Hepatocyte (in vitro differentiated cells): ENCODE data around the gene GRIK1. TPM values are rescaled to one million over a fixed set of nuclear protein-coding genes. Genes with fewer than 3 reads are reported as not detected.
A peak's percentile ranks its signal among the peaks of the same experiment; 100 is the strongest.

Source experiments
- DNase-seq: peaks from one replicate; pipeline ENCODE4 v3.0.0-alpha.2; 2016; ENCODE audit warnings: low spot score
- H2AFZ ChIP-seq: fragments of 200-600 bp; sonication (generic); 2 replicates; pipeline ENCODE4 v1.6.0; 2016; ENCODE audit warnings: antibody characterized with exemption, mild to moderate bottlenecking
- H3K27ac ChIP-seq: fragments of 200-600 bp; sonication (generic); 2 replicates; pipeline ENCODE4 v1.5.1; 2016; ENCODE audit warnings: mild to moderate bottlenecking
- H3K27me3 ChIP-seq: fragments of 200-600 bp; sonication (generic); 2 replicates; pipeline ENCODE4 v1.6.1; 2016
- H3K36me3 ChIP-seq: fragments of 200-600 bp; sonication (generic); replicated peaks from 2 replicates; pipeline ENCODE4 v1.5.1; 2016; ENCODE audit warnings: low read depth; ENCODE audit not compliant: insufficient read depth
- H3K4me1 ChIP-seq: fragments of 200-600 bp; sonication (generic); 2 replicates; pipeline ENCODE4 v1.5.1; 2016; ENCODE audit warnings: mild to moderate bottlenecking, moderate library complexity; ENCODE audit not compliant: insufficient read depth
- H3K4me2 ChIP-seq: fragments of 200-600 bp; sonication (generic); 2 replicates; pipeline ENCODE4 v1.6.0; 2016
- H3K4me3 ChIP-seq: fragments of 200-600 bp; sonication (generic); 2 replicates; pipeline ENCODE4 v1.5.1; 2016; ENCODE audit warnings: mild to moderate bottlenecking
- H3K79me2 ChIP-seq: fragments of 200-600 bp; sonication (generic); 2 replicates; pipeline ENCODE4 v1.6.0; 2017; ENCODE audit warnings: mild to moderate bottlenecking
- H3K9me2 ChIP-seq: fragments of 200-600 bp; sonication (generic); replicated peaks from 2 replicates; pipeline ENCODE4 v1.6.0; 2017; ENCODE audit warnings: mild to moderate bottlenecking; ENCODE audit not compliant: insufficient read depth
- H3K9me3 ChIP-seq: fragments of 200-600 bp; sonication (generic); 2 replicates; pipeline ENCODE4 v1.5.1; 2016; ENCODE audit warnings: low read depth, mild to moderate bottlenecking
- H4K20me1 ChIP-seq: fragments of 200-600 bp; sonication (generic); 2 replicates; pipeline ENCODE4 v1.6.0; 2016; ENCODE audit warnings: mild to moderate bottlenecking; ENCODE audit not compliant: insufficient read depth, poor library complexity, severe bottlenecking
- EZH2 ChIP-seq: fragments of 200-600 bp; sonication (generic); IDR thresholded peaks from 2 replicates; pipeline ENCODE4 v1.6.1; 2016; ENCODE audit warnings: antibody characterized with exemption, mild to moderate bottlenecking, borderline replicate concordance
- EZH2phosphoT487 ChIP-seq: fragments of 200-600 bp; sonication (generic); IDR thresholded peaks from one replicate; pipeline ENCODE4 v1.6.1; 2018; ENCODE audit warnings: antibody characterized with exemption, mild to moderate bottlenecking, low read depth, moderate library complexity; ENCODE audit not compliant: unreplicated experiment, severe bottlenecking
- WGBS: methylation state at CpG from one replicate; pipeline ENCODE4 v1.1.6; 2016; ENCODE audit warnings: low lambda C conversion rate; ENCODE audit errors: missing lambda C conversion rate; 5-methylcytosine and 5-hydroxymethylcytosine counted together
- polyA plus RNA-seq: library from polyadenylated mRNA; unstranded; fragments of >200 nt; fragmentation: Nextera tagmentation; extraction: Ambion mirVana; gene quantifications from 2 replicates; pipeline ENCODE4 v1.2.1, GENCODE V29; 2016
- total RNA-seq: library from RNA; depleted of rRNA; stranded (reverse); fragments of >200 nt; gene quantifications from 2 replicates; pipeline ENCODE4 v1.2.3, GENCODE V29; 2014
- TF ChIP-seq, protein P1 (sequence below): fragments of 200-600 bp; sonication (generic); IDR thresholded peaks from 2 replicates; pipeline ENCODE4 v1.5.1; 2016; ENCODE audit warnings: antibody characterized with exemption, mild to moderate bottlenecking; ENCODE audit not compliant: poor library complexity

Gene GRIK1
- total and polyA plus RNA-seq, 2 experiments from 2014 or later = 0.77 to 2.3 TPM

DNA sequence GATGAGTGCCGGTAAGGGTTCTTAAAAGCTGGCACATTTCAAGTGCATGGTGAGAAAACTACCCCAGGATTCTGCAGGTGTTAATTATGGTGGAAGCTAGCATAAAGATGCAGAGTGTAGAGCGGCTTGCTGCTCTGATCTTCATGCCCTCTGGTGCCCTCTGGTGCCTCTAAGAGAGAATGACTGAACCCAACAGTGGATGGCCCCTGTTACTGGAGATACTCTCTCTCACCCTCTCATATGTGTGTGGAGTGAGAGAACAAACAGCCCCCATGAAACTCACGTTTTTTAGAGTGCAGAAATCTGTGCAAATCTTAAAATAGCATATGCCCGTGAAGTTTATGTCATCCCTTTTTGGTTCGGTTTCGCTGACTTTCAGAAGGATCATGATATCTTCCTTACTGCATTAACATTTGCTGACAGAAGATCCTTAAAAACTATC lies 90.0 kb downstream of the GRIK1 start:
- Histone ChIP-seq H3K27ac (no peak overlapping the region), H3K9me2 (no peaks in the 10 kb centered on the region), H3K4me2 (no peak overlapping the region), H4K20me1 (no peaks in the 10 kb centered on the region), H3K9me3 (no peaks in the 10 kb centered on the region), H3K27me3 (no peaks in the 10 kb centered on the region), H3K79me2 (no peaks in the 10 kb centered on the region), H3K4me1 (peaks cover 6% of the 10 kb centered on the region), H3K36me3 (no peaks in the 10 kb centered on the region), H2AFZ (no peak overlapping the region), H3K4me3 (no peak overlapping the region)
- no peak for TF ChIP-seq EZH2
- TF ChIP-seq, protein P1, sequence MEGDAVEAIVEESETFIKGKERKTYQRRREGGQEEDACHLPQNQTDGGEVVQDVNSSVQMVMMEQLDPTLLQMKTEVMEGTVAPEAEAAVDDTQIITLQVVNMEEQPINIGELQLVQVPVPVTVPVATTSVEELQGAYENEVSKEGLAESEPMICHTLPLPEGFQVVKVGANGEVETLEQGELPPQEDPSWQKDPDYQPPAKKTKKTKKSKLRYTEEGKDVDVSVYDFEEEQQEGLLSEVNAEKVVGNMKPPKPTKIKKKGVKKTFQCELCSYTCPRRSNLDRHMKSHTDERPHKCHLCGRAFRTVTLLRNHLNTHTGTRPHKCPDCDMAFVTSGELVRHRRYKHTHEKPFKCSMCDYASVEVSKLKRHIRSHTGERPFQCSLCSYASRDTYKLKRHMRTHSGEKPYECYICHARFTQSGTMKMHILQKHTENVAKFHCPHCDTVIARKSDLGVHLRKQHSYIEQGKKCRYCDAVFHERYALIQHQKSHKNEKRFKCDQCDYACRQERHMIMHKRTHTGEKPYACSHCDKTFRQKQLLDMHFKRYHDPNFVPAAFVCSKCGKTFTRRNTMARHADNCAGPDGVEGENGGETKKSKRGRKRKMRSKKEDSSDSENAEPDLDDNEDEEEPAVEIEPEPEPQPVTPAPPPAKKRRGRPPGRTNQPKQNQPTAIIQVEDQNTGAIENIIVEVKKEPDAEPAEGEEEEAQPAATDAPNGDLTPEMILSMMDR = peak; percentile 81
- no peak for TF ChIP-seq EZH2phosphoT487
- WGBS = 28% methylated on average over 6 of the region's 6 CpGs
- DNase-seq = peak; percentile 82

DNA sequence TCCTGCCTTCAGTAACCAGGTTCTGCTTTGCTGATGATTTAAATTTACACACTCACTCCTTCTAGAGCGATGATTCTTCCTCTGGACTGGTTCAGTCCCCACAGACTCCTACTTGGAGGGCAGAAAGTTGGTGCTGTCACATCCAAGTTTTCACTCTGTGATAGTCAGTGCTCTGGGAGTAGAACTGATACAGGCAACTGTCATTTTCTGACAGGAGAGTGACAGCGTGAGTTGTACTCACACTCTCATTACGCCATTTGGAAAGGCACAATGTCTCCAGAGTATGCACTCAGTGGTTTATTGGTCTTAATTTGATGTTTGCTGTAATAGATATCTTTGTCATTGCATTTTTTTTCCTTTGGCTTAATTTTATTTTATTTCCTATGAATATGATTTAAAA lies 96.0 kb downstream of the GRIK1 start:
- H3K27ac ChIP-seq = no peak overlapping the region
- no peaks in the 10 kb centered on the region for H3K27me3 ChIP-seq
- no peaks in the 10 kb centered on the region for H3K9me2 ChIP-seq
- H3K79me2 ChIP-seq = no peaks in the 10 kb centered on the region
- H3K4me3 ChIP-seq = no peak overlapping the region
- no peaks in the 10 kb centered on the region for H3K9me3 ChIP-seq
- no peak overlapping the region for H2AFZ ChIP-seq
- 97% methylated on average over 3 of the region's 3 CpGs for WGBS
- DNase-seq = no peak
- H3K36me3 ChIP-seq = no peaks in the 10 kb centered on the region
- no peak overlapping the region for H3K4me2 ChIP-seq
- H4K20me1 ChIP-seq = no peaks in the 10 kb centered on the region
- H3K4me1 ChIP-seq = no peaks in the 10 kb centered on the region
- TF ChIP-seq EZH2phosphoT487 (no peak), EZH2 (no peak)
- TF ChIP-seq, protein P1 = no peak

DNA sequence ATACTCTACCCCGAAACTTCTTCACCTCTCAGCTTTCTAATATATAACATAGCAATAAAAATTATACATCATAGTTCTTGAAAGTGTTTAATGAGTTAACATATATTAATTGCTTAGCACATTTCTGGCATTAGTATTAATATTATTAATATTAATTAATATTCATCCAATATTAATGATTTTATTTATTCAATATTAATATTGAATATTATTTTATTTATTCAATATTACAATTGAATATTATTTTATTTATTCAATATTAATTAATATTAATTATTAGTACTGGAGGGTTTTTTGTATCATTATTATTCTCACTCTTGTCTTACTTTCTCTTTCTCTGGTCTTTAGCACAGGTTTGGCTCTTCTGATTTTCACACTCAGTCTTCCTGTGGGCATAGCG lies 105.2 kb downstream of the GRIK1 start:
- no peak for DNase-seq
- Histone ChIP-seq H3K9me3 (no peaks in the 10 kb centered on the region), H4K20me1 (no peaks in the 10 kb centered on the region), H2AFZ (no peak overlapping the region), H3K4me1 (no peaks in the 10 kb centered on the region), H3K36me3 (no peaks in the 10 kb centered on the region), H3K79me2 (no peaks in the 10 kb centered on the region), H3K9me2 (no peaks in the 10 kb centered on the region), H3K27ac (no peak overlapping the region), H3K4me2 (no peak overlapping the region), H3K4me3 (no peak overlapping the region), H3K27me3 (no peaks in the 10 kb centered on the region)
- TF ChIP-seq EZH2phosphoT487 (no peak), EZH2 (no peak)
- 84% methylated on average over 2 of the region's 2 CpGs for WGBS

DNA sequence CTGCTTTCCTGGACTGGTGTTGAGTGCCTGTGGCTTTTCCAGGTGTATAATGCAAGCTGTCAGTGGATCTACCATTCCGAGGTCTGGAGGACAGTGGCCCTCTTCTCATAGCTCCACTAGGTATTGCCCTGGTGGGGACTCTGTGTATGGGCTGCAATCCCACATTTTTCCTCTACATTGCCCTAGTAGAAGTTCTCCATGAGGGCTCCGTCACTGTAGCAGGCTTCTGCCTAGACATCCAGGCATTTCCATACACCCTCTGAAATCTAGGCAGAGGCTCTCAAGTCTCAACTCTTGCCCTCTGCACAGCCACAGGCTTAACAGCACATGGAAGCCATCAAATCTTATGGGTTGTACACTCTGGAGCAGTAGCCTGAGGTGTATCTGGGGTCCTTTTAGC lies 107.6 kb downstream of the GRIK1 start:
- Histone ChIP-seq H3K27ac (no peak overlapping the region), H3K4me3 (no peak overlapping the region), H2AFZ (no peak overlapping the region), H3K4me1 (no peaks in the 10 kb centered on the region), H4K20me1 (no peaks in the 10 kb centered on the region), H3K36me3 (no peaks in the 10 kb centered on the region), H3K9me2 (no peaks in the 10 kb centered on the region), H3K27me3 (no peaks in the 10 kb centered on the region), H3K79me2 (no peaks in the 10 kb centered on the region), H3K9me3 (no peaks in the 10 kb centered on the region), H3K4me2 (no peak overlapping the region)
- 91% methylated on average over 2 of the region's 2 CpGs for WGBS
- no peak for DNase-seq
- TF ChIP-seq EZH2phosphoT487 = no peak
- TF ChIP-seq, protein P1 = no peak
- TF ChIP-seq EZH2 = no peak
